Stimulated activated CD4-positive, alpha-beta T cell treated with anti-CD3 and anti-CD28 coated beads, TNF-alpha, amount 100 ng/mL, for 24 hours (primary cell): ENCODE results near the gene SPRR2F.

Source experiments
- DNase-seq, 3 experiments: peaks; one replicate each; pipeline ENCODE4 v3.0.0-alpha.2; 2020; ENCODE audit warnings: low read depth in 3 of 3

Gene SPRR2F

DNA sequence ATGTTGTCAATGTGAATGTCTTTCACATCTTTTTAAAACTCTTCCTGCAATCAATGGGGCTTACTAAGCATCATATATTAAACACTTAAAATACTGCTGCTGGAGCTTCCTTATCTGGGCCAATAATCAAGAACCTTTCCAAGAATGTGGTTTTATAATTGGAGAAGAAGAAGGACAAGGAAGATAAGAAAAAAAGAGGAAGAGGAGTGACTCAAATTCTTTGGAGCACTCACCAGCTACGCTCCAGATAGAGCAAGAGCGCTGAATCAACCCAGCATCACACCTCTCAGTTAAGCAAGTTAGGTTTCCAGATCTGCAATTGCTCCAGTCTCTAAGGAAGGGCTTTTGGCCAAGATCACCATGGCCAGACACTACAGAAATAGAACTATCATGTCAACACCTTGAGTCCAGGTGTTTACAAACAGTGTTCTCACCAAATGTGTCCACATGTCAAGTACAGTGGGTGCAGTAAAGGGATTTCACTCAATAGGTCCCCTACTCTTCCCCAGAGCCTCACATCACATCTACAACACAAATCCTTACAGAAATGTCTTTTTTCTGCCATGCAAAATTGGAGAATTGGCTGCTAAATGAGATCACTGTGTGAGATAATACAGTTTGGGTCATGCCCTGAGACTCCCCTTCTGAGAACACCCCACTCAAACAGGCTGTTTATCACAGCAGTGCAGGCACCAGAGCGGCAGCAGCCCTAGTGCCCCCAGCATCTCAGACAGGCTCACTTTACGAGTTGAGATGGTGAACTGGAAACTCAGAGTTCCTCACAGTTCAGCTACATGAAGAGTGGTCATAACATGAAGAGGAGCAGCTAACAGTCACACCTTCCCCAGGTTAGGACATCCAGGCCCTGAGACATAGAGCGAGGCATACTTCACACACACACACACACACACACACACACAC lies 40.2 kb downstream of the SPRR2F start:
- DNase-seq: no peak

DNA sequence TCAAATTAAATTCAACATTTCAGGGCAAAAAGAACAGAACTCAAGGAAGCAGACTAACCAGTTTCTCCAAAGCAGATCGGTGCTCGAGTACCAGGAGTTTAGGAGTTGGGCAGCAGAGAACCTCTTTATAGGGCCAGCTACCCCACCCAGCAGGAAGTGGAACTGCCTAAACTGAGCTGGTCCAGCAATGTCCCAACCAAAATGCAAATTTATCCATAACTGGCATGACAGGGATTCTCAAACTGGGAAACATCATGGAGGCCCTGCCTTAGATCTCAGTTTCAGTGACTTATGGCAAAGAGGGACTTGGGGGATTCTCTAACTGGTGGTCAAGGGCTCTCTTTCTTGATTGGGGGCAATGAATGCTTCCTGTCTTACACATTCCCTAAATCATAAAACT lies 41.8 kb downstream of the SPRR2F start, which contains the start of gene SPRR2B:
Gene SPRR2B, minus strand, starts transcription at position 101 of the 400 bp plus-strand sequence. CDS start 772 bp downstream, outside the sequence.
- no peak for DNase-seq

DNA sequence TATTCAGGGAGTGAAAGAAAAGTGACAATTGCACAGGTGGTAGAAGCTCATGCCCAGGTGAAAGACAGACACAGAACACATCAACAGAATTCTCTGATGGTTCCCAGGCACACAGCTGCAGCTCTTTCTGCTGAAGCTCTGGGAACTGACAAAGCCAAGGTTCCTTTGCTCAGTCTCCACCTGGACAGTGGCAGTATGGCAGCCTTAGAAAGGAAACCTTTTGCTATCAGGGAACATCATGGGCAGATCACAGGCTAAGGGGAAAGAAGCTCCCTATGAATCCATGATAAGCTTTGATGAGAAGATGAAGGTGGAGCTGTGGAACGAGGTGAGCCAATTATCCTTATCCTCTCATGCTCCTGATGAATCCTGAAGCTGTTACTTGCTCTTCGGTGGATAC lies 43.1 kb downstream of the SPRR2F start:
- no peak for DNase-seq
